Measurements from ENCODE around the gene NEU3. TPM values are rescaled to one million over a fixed set of nuclear protein-coding genes. Genes with fewer than 3 reads are reported as not detected.
"Not testable (repeated sequence)": the region's sequence is repeated elsewhere in the genome, so short reads cannot be mapped to it uniquely, and the experiment has no call there.

NEU3 gene
- total RNA-seq, 4 donors from 2014 or later: 10.9 to 50.0 (median 13.3) TPM

GRCh38 chr11:74981888-74982287 lies 6.8 kb upstream of the NEU3 start:
- TF ChIP-seq POLR2A (IDR thresholded peaks at IDR 0.05): no peak
- TF ChIP-seq, protein P1, sequence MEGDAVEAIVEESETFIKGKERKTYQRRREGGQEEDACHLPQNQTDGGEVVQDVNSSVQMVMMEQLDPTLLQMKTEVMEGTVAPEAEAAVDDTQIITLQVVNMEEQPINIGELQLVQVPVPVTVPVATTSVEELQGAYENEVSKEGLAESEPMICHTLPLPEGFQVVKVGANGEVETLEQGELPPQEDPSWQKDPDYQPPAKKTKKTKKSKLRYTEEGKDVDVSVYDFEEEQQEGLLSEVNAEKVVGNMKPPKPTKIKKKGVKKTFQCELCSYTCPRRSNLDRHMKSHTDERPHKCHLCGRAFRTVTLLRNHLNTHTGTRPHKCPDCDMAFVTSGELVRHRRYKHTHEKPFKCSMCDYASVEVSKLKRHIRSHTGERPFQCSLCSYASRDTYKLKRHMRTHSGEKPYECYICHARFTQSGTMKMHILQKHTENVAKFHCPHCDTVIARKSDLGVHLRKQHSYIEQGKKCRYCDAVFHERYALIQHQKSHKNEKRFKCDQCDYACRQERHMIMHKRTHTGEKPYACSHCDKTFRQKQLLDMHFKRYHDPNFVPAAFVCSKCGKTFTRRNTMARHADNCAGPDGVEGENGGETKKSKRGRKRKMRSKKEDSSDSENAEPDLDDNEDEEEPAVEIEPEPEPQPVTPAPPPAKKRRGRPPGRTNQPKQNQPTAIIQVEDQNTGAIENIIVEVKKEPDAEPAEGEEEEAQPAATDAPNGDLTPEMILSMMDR (IDR thresholded peaks at IDR 0.05): no peak
- intact Hi-C loops (cut with DNase I; ENCODE audit: low total_unique reads): no loop called here
- no peak overlapping the region for H3K4me3 ChIP-seq

GRCh38 chr11:74984070-74984469 lies 4.7 kb upstream of the NEU3 start:
- Histone ChIP-seq H3K4me3 (no peak overlapping the region), H3K27ac (no peak overlapping the region), H3K9me3 (no peaks in the 10 kb centered on the region), H3K27me3 (no peaks in the 10 kb centered on the region), H3K36me3 (no peaks in the 10 kb centered on the region), H3K4me1 (no peaks in the 10 kb centered on the region)
- TF ChIP-seq, protein P1 (IDR thresholded peaks at IDR 0.05): no peak
- no peak for TF ChIP-seq POLR2A (IDR thresholded peaks at IDR 0.05)
- intact Hi-C loops (cut with DNase I; ENCODE audit: low total_unique reads): no loop called here
- DNase-seq: no peak

More at GRCh38 chr11:74981888-74982287, 6.8 kb upstream of the NEU3 start:
- no peak overlapping the region for H3K27ac ChIP-seq
- no peaks in the 10 kb centered on the region for H3K9me3 ChIP-seq
- no peak for DNase-seq
- H3K4me1 ChIP-seq: no peaks in the 10 kb centered on the region
- H3K27me3 ChIP-seq: no peaks in the 10 kb centered on the region
- peaks cover 0 to 3% of the 10 kb centered on the region in 2 donors for H3K36me3 ChIP-seq

DNA sequence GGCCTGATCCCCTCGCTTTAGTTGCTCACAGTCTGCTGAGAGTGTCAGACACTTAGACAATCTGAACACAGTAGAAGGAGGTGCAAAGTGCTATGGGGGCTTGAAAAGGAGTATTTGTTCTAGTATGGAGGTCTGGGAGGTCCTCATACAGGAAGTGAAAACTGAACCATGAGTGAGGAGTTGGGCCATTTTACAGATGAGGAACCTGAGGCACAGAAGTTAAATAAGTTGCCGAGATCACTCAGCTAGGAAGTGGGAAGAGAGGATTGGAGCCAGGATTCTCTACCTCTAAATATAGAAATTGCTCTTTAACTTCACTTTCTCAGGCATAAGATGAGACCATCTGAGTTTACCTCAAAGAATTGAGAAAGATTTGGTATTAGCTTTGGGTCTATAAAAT lies 4.0 kb upstream of the NEU3 start:
- intact Hi-C loops (cut with DNase I; ENCODE audit: low total_unique reads): no loop called here
- DNase-seq: no peak

DNA sequence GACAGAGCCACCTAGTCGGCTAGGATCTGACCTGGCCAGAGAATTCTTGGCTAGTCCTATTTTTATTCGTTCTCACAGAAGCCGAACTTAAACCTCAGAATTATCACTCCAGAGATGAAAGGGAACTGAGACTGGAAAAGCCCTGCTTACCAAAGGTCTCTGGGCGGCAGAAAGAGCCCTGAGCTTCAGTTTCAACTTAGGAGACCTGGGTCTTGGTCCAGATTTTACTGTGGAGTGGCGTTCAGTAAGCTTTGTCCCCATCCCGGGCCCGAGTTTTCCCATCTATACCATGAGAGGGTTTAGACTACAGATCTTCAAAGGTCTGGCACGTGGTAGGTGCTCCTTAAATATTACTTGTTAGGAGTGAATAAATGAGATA lies 516 bp downstream of the NEU3 start:
- intact Hi-C loops (cut with DNase I; ENCODE audit: low total_unique reads): no loop called here
- no peaks in the 10 kb centered on the region for H3K27me3 ChIP-seq
- no peaks in the 10 kb centered on the region for H3K4me1 ChIP-seq
- TF ChIP-seq, protein P1 (IDR thresholded peaks at IDR 0.05): no peak
- no peak for TF ChIP-seq POLR2A (IDR thresholded peaks at IDR 0.05)
- H3K36me3 ChIP-seq: no peaks in the 10 kb centered on the region
- DNase-seq: no peak
- H3K9me3 ChIP-seq: no peaks in the 10 kb centered on the region
- H3K27ac ChIP-seq: peak overlapping the region; percentile 51 to 67
- peak overlapping the region; percentile 65 to 74 for H3K4me3 ChIP-seq

More for the DNA sequence above, 4.0 kb upstream of the NEU3 start:
- H3K27ac ChIP-seq: no peak overlapping the region
- H3K27me3 ChIP-seq: no peaks in the 10 kb centered on the region
- no peaks in the 10 kb centered on the region for H3K9me3 ChIP-seq
- no peaks in the 10 kb centered on the region for H3K4me1 ChIP-seq
- H3K36me3 ChIP-seq: no peaks in the 10 kb centered on the region
- TF ChIP-seq, protein P1 (IDR thresholded peaks at IDR 0.05): no peak
- no peak for TF ChIP-seq POLR2A (IDR thresholded peaks at IDR 0.05)
- H3K4me3 ChIP-seq: no peak overlapping the region

GRCh38 chr11:74990150-74990549 lies 1.4 kb downstream of the NEU3 start:
- H3K4me3 ChIP-seq; intact Hi-C loops (cut with DNase I; ENCODE audit: low total_unique reads); H3K4me1 ChIP-seq; DNase-seq; H3K9me3 ChIP-seq; H3K36me3 ChIP-seq; H3K27me3 ChIP-seq; H3K27ac ChIP-seq: not testable (repeated sequence)

DNA sequence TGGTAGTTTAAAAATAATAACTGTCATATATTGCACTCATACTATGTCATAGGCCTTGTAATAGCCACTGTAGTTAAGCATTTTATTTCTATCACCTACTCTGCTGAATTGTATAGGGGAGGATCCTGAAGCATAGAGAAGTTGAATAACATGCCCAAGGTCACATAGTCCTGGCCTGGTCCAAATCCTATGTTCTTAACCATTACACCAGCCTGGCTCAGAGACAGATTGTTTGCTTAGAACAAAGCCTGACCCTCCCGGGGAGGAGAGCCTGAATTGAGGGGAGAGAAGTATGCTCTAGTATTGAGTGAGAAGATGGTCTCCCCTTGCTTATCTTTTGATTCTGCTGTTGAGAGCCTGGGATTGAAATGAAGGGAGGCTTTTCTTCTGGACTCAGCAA lies 2.2 kb downstream of the NEU3 start:
- H3K36me3 ChIP-seq: no peaks in the 10 kb centered on the region
- H3K27ac ChIP-seq: no peak overlapping the region
- intact Hi-C loops (cut with DNase I; ENCODE audit: low total_unique reads): no loop called here
- no peaks in the 10 kb centered on the region for H3K4me1 ChIP-seq
- TF ChIP-seq POLR2A (IDR thresholded peaks at IDR 0.05): no peak
- TF ChIP-seq, protein P1 (IDR thresholded peaks at IDR 0.05): no peak
- no peak for DNase-seq
- H3K27me3 ChIP-seq: no peaks in the 10 kb centered on the region
- H3K4me3 ChIP-seq: no peak overlapping the region
- no peaks in the 10 kb centered on the region for H3K9me3 ChIP-seq
